B cell (primary cell): ENCODE results near the gene VPS13D. TPM values are rescaled to one million over a fixed set of nuclear protein-coding genes. Genes with fewer than 3 reads are reported as not detected.

Experiments used
- ATAC-seq: fragments of 200-7000 bp; cut with Tn5 transposase; one replicate; pipeline ENCODE4 v1.10.0; 2021; ENCODE audit warnings: low read depth, mild to moderate bottlenecking, moderate number of reproducible peaks, moderate library complexity
- CTCF ChIA-PET: fragments of 350-600 bp; sonication (Branson Sonifier 250); formaldehyde crosslinking; loops from one replicate; lab custom pipeline; 2021; ENCODE audit warnings: antibody characterized with exemption, inconsistent platforms; lab: Charles Lee
- POLR2A ChIA-PET: fragments of 350-600 bp; sonication (Branson Sonifier 250); formaldehyde crosslinking; loops from one replicate; lab custom pipeline; 2021; ENCODE audit warnings: antibody characterized with exemption; lab: Charles Lee
- DNase-seq: peaks from one replicate; pipeline ENCODE4 v3.0.0; 2013
- H2AFZ ChIP-seq: 2 replicates; pipeline ENCODE4 v1.6.1; 2012; ENCODE audit warnings: mild to moderate bottlenecking, low read depth, low read length; ENCODE audit not compliant: insufficient read depth, poor library complexity, severe bottlenecking
- H3K27ac ChIP-seq, 2 donors: 1 replicate in 1 of 2; 2 replicates in 1 of 2; pipeline ENCODE4 v1.5.1; 2012 to 2013; ENCODE audit warnings: low read length in 2 of 2, mild to moderate bottlenecking in 2 of 2, moderate library complexity in 1 of 2
- H3K27me3 ChIP-seq, 4 experiments: fragments of 200-600 bp in 1 of 4; sonication (generic) in 1 of 4; replicated peaks in 1 of 4; 1 replicate in 2 of 4; 2 replicates in 2 of 4; pipeline versions ENCODE4 v1.6.1 to v1.7.0; 2013 to 2016; ENCODE audit warnings: low read length in 3 of 4, mild to moderate bottlenecking in 2 of 4, mixed read lengths in 1 of 4, moderate library complexity in 1 of 4; ENCODE audit not compliant: insufficient read depth in 4 of 4, control insufficient read depth in 3 of 4; ENCODE audit errors: control extremely low read depth in 1 of 4
- H3K36me3 ChIP-seq, 2 experiments: replicated peaks in 1 of 2; 1 replicate in 1 of 2; 2 replicates in 1 of 2; pipeline versions ENCODE4 v1.6.1 to v1.7.1; 2013; ENCODE audit warnings: low read length in 1 of 2; ENCODE audit not compliant: insufficient read depth in 2 of 2, control insufficient read depth in 1 of 2; ENCODE audit errors: control extremely low read depth in 1 of 2, extremely low read depth in 1 of 2
- H3K4me1 ChIP-seq, 2 donors: fragments of 200-600 bp in 1 of 2; sonication (generic) in 1 of 2; 1 replicate in 1 of 2; 2 replicates in 1 of 2; pipeline versions ENCODE4 v1.5.1 to v1.6.1; 2013 to 2017; ENCODE audit warnings: low read length in 2 of 2; ENCODE audit not compliant: control insufficient read depth in 2 of 2, insufficient read depth in 2 of 2
- H3K4me2 ChIP-seq: replicated peaks from 2 replicates; pipeline ENCODE3; 2012; ENCODE audit warnings: mild to moderate bottlenecking, low read depth, low read length; ENCODE audit not compliant: poor library complexity, severe bottlenecking
- H3K4me3 ChIP-seq, 5 experiments: fragments of 200-600 bp in 1 of 5; sonication (generic) in 1 of 5; 1 replicate in 3 of 5; 2 replicates in 2 of 5; pipeline versions ENCODE4 v1.5.1 to v1.7.0; 2011 to 2016; ENCODE audit warnings: low read length in 4 of 5, mild to moderate bottlenecking in 4 of 5, low read depth in 2 of 5, control low read depth in 1 of 5, moderate library complexity in 1 of 5; ENCODE audit not compliant: insufficient read depth in 1 of 5; ENCODE audit errors: control extremely low read depth in 1 of 5, extremely low read depth in 1 of 5
- H3K79me2 ChIP-seq: fragments of 200-600 bp; sonication (generic); one replicate; pipeline ENCODE4 v1.6.0; 2016; ENCODE audit warnings: low read length; ENCODE audit not compliant: control insufficient read depth, insufficient read depth
- H3K9ac ChIP-seq: fragments of 200-600 bp; sonication (generic); 2 replicates; pipeline ENCODE4 v1.6.1; 2017; ENCODE audit warnings: mild to moderate bottlenecking, low read length, moderate library complexity
- H3K9me3 ChIP-seq, 3 donors: one replicate each; pipeline versions ENCODE4 v1.6.1 to v1.7.1; 2013; ENCODE audit warnings: low read length in 2 of 3; ENCODE audit not compliant: control insufficient read depth in 2 of 3, insufficient read depth in 1 of 3; ENCODE audit errors: control extremely low read depth in 1 of 3
- H4K20me1 ChIP-seq: 2 replicates; pipeline ENCODE4 v1.6.0; 2012; ENCODE audit warnings: mild to moderate bottlenecking, low read length; ENCODE audit not compliant: insufficient read depth, control insufficient read depth, poor library complexity, severe bottlenecking
- H3K27ac Mint-ChIP-seq: one replicate; pipeline ENCODE4 v1.8.0; 2021; ENCODE audit warnings: mixed read lengths
- H3K27me3 Mint-ChIP-seq: one replicate; pipeline ENCODE4 v1.8.0; 2021; ENCODE audit warnings: mixed read lengths
- H3K4me1 Mint-ChIP-seq: one replicate; pipeline ENCODE4 v1.8.0; 2021; ENCODE audit warnings: mixed read lengths
- H3K4me3 Mint-ChIP-seq: one replicate; pipeline ENCODE4 v1.8.0; 2021; ENCODE audit warnings: mixed read lengths
- H3K9me3 Mint-ChIP-seq: one replicate; pipeline ENCODE4 v1.8.0; 2022; ENCODE audit warnings: mixed read lengths; ENCODE audit not compliant: insufficient read depth
- EZH2 ChIP-seq: IDR thresholded peaks from 2 replicates; pipeline ENCODE4 v1.6.1; 2012; ENCODE audit warnings: borderline replicate concordance, low read depth, mild to moderate bottlenecking, moderate library complexity, low read length; ENCODE audit not compliant: insufficient read depth, poor library complexity, severe bottlenecking
- WGBS: methylation state at CpG from one replicate; pipeline ENCODE4 v1.1.5; 2013; ENCODE audit warnings: missing lambda C conversion rate; ENCODE audit not compliant: insufficient coverage; 5-methylcytosine and 5-hydroxymethylcytosine counted together
- intact Hi-C: fragments of 100-400 bp; cut with micrococcal nuclease; formaldehyde crosslinking; loops from one replicate; pipeline ENCODE4 v1.10.0; 2022
- polyA plus RNA-seq: library from polyadenylated mRNA; depleted of rRNA; stranded (reverse); fragments of >200 nt; gene quantifications from 2 replicates; pipeline ENCODE4 v1.2.3, GENCODE V29; 2012
- total RNA-seq, 2 donors: library from RNA; stranded (reverse); fragments of 120-200 nt in 1 of 2; gene quantifications; 1 replicate in 1 of 2; 2 replicates in 1 of 2; pipeline versions ENCODE4 v1.2.3 to v1.2.4, GENCODE V29; 2013 to 2022
- TF ChIP-seq, protein P1 (sequence below): fragments of 200-600 bp; IDR thresholded peaks from one replicate; pipeline ENCODE4 v1.8.0; 2022; ENCODE audit warnings: antibody characterized with exemption, mild to moderate bottlenecking

Gene VPS13D
- total and polyA plus RNA-seq, 2 donors (not counting 1 experiment from before 2014, with no cell fraction given) = 29.9 to 104 TPM

DNA sequence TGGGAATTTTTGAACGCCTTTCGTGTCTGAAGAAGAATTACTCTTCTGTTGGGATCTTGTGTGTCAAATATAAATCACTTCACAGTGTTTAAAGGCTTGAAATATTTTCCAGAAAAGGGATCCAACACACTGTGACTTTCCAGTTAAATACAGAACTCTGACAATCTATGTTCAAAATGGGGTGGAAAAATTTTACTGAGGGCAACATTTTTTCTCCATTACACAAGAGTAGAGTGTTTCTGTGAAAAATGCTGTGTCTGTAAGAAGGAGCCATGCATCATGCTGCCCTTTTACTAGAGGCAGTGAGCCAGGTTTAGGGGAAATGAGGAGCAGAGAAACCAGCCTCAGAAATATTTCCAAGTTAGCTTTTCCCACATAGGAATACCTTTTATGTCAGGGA is 86.5 kb downstream of the VPS13D start:
- POLR2A ChIA-PET = interaction anchor here (0.5 kb wide), 1 partner anchor 279 kb away, joined by 4 read pairs; no protein-coding TSS in a partner anchor
- no CpG with 5 or more reads among the region's 2 CpGs for WGBS
- Mint-ChIP-seq H3K4me3 (no peak overlapping the region), H3K9me3 (no peaks in the 10 kb centered on the region), H3K27me3 (no peaks in the 10 kb centered on the region), H3K4me1 (peaks cover 3% of the 10 kb centered on the region), H3K27ac (no peak overlapping the region)
- TF ChIP-seq, protein P1, sequence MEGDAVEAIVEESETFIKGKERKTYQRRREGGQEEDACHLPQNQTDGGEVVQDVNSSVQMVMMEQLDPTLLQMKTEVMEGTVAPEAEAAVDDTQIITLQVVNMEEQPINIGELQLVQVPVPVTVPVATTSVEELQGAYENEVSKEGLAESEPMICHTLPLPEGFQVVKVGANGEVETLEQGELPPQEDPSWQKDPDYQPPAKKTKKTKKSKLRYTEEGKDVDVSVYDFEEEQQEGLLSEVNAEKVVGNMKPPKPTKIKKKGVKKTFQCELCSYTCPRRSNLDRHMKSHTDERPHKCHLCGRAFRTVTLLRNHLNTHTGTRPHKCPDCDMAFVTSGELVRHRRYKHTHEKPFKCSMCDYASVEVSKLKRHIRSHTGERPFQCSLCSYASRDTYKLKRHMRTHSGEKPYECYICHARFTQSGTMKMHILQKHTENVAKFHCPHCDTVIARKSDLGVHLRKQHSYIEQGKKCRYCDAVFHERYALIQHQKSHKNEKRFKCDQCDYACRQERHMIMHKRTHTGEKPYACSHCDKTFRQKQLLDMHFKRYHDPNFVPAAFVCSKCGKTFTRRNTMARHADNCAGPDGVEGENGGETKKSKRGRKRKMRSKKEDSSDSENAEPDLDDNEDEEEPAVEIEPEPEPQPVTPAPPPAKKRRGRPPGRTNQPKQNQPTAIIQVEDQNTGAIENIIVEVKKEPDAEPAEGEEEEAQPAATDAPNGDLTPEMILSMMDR = no peak
- TF ChIP-seq EZH2 = no peak
- H4K20me1 ChIP-seq = no peaks in the 10 kb centered on the region
- H3K27ac ChIP-seq = no peak overlapping the region
- H3K4me3 ChIP-seq = no peak overlapping the region
- H3K79me2 ChIP-seq = no peaks in the 10 kb centered on the region
- H2AFZ ChIP-seq = no peak overlapping the region
- no peaks in the 10 kb centered on the region for H3K9me3 ChIP-seq
- ATAC-seq (no peak), DNase-seq (no peak)
- CTCF ChIA-PET = no interaction called here
- peaks cover 9 to 85% of the 10 kb centered on the region in 2 experiments for H3K36me3 ChIP-seq
- H3K27me3 ChIP-seq = no peaks in the 10 kb centered on the region
- intact Hi-C loops = no loop called here
- H3K4me2 ChIP-seq = no peak overlapping the region
- H3K9ac ChIP-seq = no peak overlapping the region
- H3K4me1 ChIP-seq = no peaks in the 10 kb centered on the region

DNA sequence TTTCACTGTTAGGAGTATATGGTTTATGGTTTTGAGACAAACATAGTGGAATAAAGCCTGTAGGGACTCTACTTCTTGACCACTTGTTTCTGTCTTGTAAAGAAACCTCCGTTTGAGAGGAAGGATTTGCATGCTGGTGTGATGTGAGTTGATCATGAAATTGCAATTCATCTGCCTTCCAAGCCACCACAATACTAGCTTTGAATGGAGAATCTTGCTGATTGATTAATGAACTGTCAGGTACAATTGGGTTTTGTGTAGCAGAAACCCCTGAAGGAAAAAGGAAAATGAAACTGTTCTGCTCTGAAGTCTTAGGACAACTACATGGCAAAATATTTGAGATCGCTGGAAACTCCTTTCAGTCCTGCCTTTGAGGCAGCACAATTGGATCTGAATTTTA is 90.7 kb downstream of the VPS13D start:
- DNase-seq (no peak), ATAC-seq (no peak)
- Histone ChIP-seq H3K79me2 (no peaks in the 10 kb centered on the region), H3K36me3 (peaks cover 20 to 73% of the 10 kb centered on the region in 2 experiments), H3K4me1 (no peaks in the 10 kb centered on the region), H3K9me3 (no peaks in the 10 kb centered on the region), H2AFZ (no peak overlapping the region), H3K27me3 (no peaks in the 10 kb centered on the region), H3K9ac (no peak overlapping the region), H3K4me3 (no peak overlapping the region), H3K4me2 (no peak overlapping the region), H4K20me1 (no peaks in the 10 kb centered on the region), H3K27ac (no peak overlapping the region)
- Mint-ChIP-seq H3K4me1 (peaks cover 3% of the 10 kb centered on the region), H3K27ac (no peak overlapping the region), H3K4me3 (no peak overlapping the region), H3K9me3 (no peaks in the 10 kb centered on the region), H3K27me3 (no peaks in the 10 kb centered on the region)
- TF ChIP-seq, protein P1 = no peak
- TF ChIP-seq EZH2 = no peak
- ChIA-PET POLR2A (no interaction called here), CTCF (no interaction called here)
- 23% methylated on average over 1 of the region's 2 CpGs for WGBS
- intact Hi-C loops = no loop called here
